AG09309 (cell line): ENCODE results near the gene TCEAL3.
"Not testable (repeated sequence)": the region's sequence is repeated elsewhere in the genome, so short reads cannot be mapped to it uniquely, and the experiment has no call there.

Experiments used
- DNase-seq: peaks from one replicate; pipeline ENCODE4 v3.0.0-alpha.2; 2010; ENCODE audit warnings: low read depth
- H3K4me3 ChIP-seq: 2 replicates; pipeline ENCODE4 v1.5.1; 2011; ENCODE audit warnings: mild to moderate bottlenecking, low read depth, low read length, moderate library complexity; ENCODE audit not compliant: control insufficient read depth
- CTCF ChIP-seq: IDR thresholded peaks from 2 replicates; pipeline ENCODE4 v1.5.1; 2011; ENCODE audit warnings: mild to moderate bottlenecking, low read depth, low read length, inconsistent platforms; ENCODE audit not compliant: insufficient read depth, control insufficient read depth; ENCODE audit errors: missing control alignments

Gene TCEAL3

GRCh38 chrX:103651151-103651773, 43.5 kb downstream of the TCEAL3 start:
- TF ChIP-seq CTCF: no peak
- no peak for DNase-seq

GRCh38 chrX:103655230-103656000, 47.7 kb downstream of the TCEAL3 start:
- not testable (repeated sequence) for H3K4me3 ChIP-seq, DNase-seq

More at GRCh38 chrX:103651151-103651773, 43.5 kb downstream of the TCEAL3 start:
- H3K4me3 ChIP-seq: no peak overlapping the region

- DNase-seq: peak; percentile 56
- no peak for TF ChIP-seq CTCF
- no peak overlapping the region for H3K4me3 ChIP-seq
Measured at GRCh38 chrX:103656617-103657016, 48.9 kb downstream of the TCEAL3 start.

- H3K4me3 ChIP-seq, DNase-seq: not testable (repeated sequence)
Measured at GRCh38 chrX:103657066-103657465, 49.3 kb downstream of the TCEAL3 start.

- TF ChIP-seq CTCF: no peak
- H3K4me3 ChIP-seq: no peak overlapping the region
- no peak for DNase-seq
Measured at GRCh38 chrX:103658681-103659433, 51.1 kb downstream of the TCEAL3 start.

- DNase-seq, H3K4me3 ChIP-seq: not testable (repeated sequence)
Measured at GRCh38 chrX:103659460-103659859, 51.7 kb downstream of the TCEAL3 start.
